Heart left ventricle (tissue), 13 donors: ENCODE data around the gene SLC4A2.

ENCODE experiments used
- CTCF ChIP-seq, 12 donors: fragments of 200-600 bp; sonication (generic) in 4 of 12; IDR thresholded peaks; one replicate each; pipeline versions ENCODE4 v1.5.0 to v1.8.0; 2018 to 2022; ENCODE audit warnings: antibody characterized with exemption in 12 of 12, mild to moderate bottlenecking in 5 of 12
- POLR2A ChIP-seq, 2 donors: fragments of 450-650 bp; IDR thresholded peaks; one replicate each; pipeline ENCODE4 v1.6.1; 2017; ENCODE audit warnings: antibody characterized with exemption in 2 of 2, mild to moderate bottlenecking in 2 of 2, moderate library complexity in 2 of 2
- donor health status: ischemic (EF 13 %, LVEDD 7.1; RV severe dilation, severe dysfunction).
- donor health status: DM: no; HTN: yes; CAD: no.
- donor health status: DM: no; HTN: no; CAD: no.
- donor health status: ischemic (EF 25% LVEDD 6.9; RV normal size, moderate dysfunction).
- donor health status: ischemic (EF 25% LVEDD 5.7; RV mildly dilated, moderate dysfunction).
- donor health status: ischemic (EF 35%, LVEDD 5.7; RV mildly dilated, moderate dysfunction).
- donor health status: nonischemic (EF 11% LVEDD 7.7; RV severe dilation, severe dysfunction).
- donor health status: DM: yes; HTN: yes; CAD: no.
- donor health status: PGD.
- donor health status: ischemic (EF 29% LVEDD 5.4; RV normal size, mild dysfunction).
- donor health status: nonischemic (EF 23%, LVEDD 6.1; RV moderate dilation, normal function).

DNA sequence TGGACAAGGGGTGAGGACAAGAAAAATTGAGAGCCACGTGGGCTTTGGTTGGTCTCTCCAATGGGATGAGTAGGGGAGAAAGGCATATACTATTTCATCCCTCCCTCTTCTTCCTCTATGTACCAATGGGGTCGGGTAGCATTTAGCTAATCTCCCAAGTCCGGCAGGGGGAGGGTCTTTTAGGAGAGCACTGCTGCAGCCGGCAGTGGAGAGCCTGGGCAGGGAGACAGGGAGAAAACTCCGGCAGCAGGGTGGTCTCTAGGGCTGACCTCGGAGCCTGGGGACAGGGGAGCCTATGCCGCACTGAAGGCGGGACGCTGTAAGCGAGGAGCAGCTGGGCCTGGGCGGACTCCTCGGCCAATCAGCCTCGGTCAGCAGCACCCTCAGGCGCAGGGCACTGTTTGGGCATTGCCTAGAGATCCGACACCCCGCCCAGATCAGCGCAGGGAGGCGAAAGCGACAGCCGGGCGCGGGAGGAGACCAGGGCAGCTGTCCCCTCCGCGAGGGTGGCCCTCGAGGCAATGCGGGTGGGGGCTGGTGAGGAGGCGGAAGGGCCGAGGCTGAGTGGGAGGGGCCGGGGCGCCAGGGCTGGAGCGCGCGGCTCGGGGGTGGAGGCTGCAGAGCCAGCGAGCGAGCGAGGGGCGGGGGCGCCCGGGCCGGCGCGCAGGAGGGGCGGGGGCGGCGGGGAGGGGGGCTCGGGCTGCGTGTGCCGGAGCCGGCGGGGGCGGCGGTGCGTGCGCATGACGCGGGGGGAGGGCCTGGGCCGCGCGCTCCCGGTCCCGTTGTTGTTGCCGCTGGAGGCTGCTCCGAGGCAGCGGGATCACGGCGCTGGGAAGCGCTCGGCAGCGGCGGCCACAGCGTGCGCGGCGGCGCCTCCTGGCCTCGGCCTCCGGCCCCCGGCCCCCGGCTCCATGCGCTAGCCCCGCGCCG, 26.6 kb downstream of the SLC4A2 start, which contains the start of gene AGAP3:
- no peak for TF ChIP-seq CTCF (IDR thresholded peaks at IDR 0.05)
- peak in 1 of 2 donors; percentile 75 for TF ChIP-seq POLR2A (IDR thresholded peaks at IDR 0.05)
